ENCODE measurements around the gene CPED1.

CPED1 gene

GRCh38 chr7:121079425-121080169 lies 91.1 kb downstream of the CPED1 start:
- no peaks in the 10 kb centered on the region for H3K27me3 Mint-ChIP-seq
- H3K4me3 Mint-ChIP-seq, result no peak overlapping the region
- H3K27ac Mint-ChIP-seq, result no peak overlapping the region
- H3K9me3 Mint-ChIP-seq, result no peaks in the 10 kb centered on the region
- ATAC-seq (no peak), DNase-seq (no peak)
- H3K4me1 Mint-ChIP-seq, result no peaks in the 10 kb centered on the region
- H3K36me3 Mint-ChIP-seq (ENCODE audit: low read depth), result no peaks in the 10 kb centered on the region

- H3K36me3 Mint-ChIP-seq (ENCODE audit: low read depth), result no peaks in the 10 kb centered on the region
- no peaks in the 10 kb centered on the region for H3K27me3 Mint-ChIP-seq
- H3K4me1 Mint-ChIP-seq, result no peaks in the 10 kb centered on the region
These were observed 91.9 kb downstream of the CPED1 start for GRCh38 chr7:121080257-121080912.

DNA sequence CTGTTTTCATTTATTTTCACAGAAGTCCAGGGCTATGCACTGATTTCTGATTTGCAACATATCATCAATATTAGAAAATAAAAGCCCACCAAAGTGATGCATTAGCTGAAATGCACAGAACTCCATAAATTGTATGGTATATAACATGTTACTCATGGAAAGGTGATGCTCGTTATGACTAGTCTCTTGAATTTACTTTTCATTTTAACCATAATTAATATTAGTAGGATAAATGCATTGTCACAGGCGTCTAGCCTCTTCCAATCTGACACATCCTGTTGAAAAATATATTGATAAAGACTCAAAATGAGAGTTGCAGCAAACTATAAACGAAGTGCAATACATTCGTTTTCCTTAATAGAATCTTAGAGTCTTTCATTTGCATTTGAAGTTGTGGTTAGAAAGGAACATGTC lies 92.4 kb downstream of the CPED1 start:
- H3K36me3 Mint-ChIP-seq (ENCODE audit: low read depth), result no peaks in the 10 kb centered on the region
- no peaks in the 10 kb centered on the region for H3K27me3 Mint-ChIP-seq
- ATAC-seq (no peak), DNase-seq (no peak)
- no peaks in the 10 kb centered on the region for H3K4me1 Mint-ChIP-seq
- no peaks in the 10 kb centered on the region for H3K9me3 Mint-ChIP-seq
- H3K27ac Mint-ChIP-seq, result no peak overlapping the region
- H3K4me3 Mint-ChIP-seq, result no peak overlapping the region

More at GRCh38 chr7:121080257-121080912, 91.9 kb downstream of the CPED1 start:
- H3K4me3 Mint-ChIP-seq, result no peak overlapping the region
- ATAC-seq, result no peak
- H3K9me3 Mint-ChIP-seq, result no peaks in the 10 kb centered on the region
- H3K27ac Mint-ChIP-seq, result no peak overlapping the region
- DNase-seq, result no peak

DNA sequence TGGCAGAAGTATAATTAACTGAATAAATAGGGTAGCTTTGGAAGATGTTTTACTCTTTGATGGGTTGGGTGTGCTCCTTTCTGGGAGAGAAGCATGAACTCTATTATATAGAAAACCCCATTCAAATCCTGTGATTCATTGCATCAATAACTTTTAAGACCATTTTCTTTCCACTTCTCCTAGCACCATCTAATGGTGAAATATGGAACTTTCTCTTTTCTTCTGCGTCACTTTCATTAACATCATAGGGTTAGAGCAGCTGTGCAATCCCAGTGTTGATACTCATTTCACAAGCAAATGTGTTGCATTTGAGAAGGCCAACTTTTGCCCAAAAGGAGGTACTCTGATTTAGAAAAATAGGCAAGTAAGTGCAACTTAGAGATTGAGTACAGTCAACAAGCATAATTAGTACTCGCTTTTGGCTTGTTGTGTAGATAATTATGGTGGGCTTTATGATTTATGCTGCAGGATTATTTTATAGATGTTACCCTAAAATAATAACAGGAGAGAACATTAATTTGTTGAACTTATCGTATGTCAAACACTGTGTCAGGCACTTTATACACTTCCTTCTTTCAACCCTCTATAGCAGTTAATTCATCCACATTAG lies 92.9 kb downstream of the CPED1 start:
- H3K4me3 Mint-ChIP-seq, result no peak overlapping the region
- no peaks in the 10 kb centered on the region for H3K27me3 Mint-ChIP-seq
- no peaks in the 10 kb centered on the region for H3K9me3 Mint-ChIP-seq
- H3K27ac Mint-ChIP-seq, result no peak overlapping the region
- H3K4me1 Mint-ChIP-seq, result no peaks in the 10 kb centered on the region
- no peaks in the 10 kb centered on the region for H3K36me3 Mint-ChIP-seq (ENCODE audit: low read depth)
- DNase-seq, result no peak
- no peak for ATAC-seq

- Mint-ChIP-seq H3K4me1 (no peaks in the 10 kb centered on the region), H3K27ac (no peak overlapping the region), H3K4me3 (no peak overlapping the region), H3K27me3 (no peaks in the 10 kb centered on the region), H3K9me3 (no peaks in the 10 kb centered on the region), H3K36me3 (ENCODE audit: low read depth) (no peaks in the 10 kb centered on the region)
- DNase-seq (no peak), ATAC-seq (no peak)
These were observed 94.0 kb downstream of the CPED1 start for GRCh38 chr7:121082400-121083101.

DNA sequence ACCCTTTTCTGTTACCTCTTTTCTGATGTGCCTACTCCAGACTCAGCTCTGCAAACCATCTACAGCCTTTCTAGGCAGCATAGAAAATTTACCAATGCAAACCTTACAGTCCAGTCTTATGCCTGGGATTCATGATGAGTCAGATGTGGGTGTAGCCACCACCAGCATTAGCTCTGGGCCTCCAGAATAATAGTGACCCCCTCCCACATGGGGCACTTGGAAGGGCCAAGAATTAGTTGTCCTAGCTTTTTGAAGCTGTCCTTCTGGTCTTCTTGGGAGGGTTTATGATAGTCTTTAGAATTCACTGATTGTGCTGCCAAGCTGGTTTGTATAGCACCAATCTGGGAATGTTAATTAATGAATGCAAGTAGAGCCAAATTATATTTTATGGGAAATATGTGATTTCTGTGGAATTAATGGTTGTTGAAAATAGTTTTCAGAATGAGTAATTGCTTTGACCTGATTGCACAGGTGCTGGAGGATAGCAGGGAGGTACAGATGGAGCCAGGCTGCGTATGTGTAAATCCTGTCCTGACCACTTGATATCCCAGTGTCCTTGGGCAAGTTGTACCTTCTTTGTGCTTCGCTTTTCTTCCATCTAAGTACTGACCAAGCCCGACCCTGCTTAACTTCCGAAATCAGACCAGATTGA lies 94.8 kb downstream of the CPED1 start:
- Mint-ChIP-seq H3K4me1 (no peaks in the 10 kb centered on the region), H3K27ac (no peak overlapping the region), H3K36me3 (ENCODE audit: low read depth) (no peaks in the 10 kb centered on the region), H3K4me3 (no peak overlapping the region), H3K9me3 (no peaks in the 10 kb centered on the region), H3K27me3 (no peaks in the 10 kb centered on the region)
- ATAC-seq (no peak), DNase-seq (no peak)

DNA sequence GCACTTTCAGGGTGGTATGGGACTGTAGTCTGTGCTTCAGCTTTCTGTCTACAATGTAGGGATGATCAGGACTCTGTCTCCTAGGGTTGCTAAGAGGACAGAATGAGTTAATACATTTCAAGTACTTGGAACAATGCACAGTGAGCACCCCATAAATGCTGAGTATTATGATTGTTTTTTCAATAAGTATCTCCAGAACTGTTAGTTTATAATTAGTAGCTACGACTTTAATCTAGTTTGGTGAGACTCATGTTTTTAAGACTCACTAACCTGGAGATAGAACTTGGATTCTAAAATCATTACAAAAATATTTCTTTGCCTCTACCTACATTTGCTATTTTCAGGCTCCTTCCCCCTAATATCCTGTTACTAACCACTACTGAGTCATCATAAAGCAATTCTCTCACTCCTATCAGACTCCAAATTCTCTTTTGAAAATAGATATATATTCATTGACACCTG lies 95.3 kb downstream of the CPED1 start:
- ATAC-seq (no peak), DNase-seq (no peak)
- no peaks in the 10 kb centered on the region for H3K36me3 Mint-ChIP-seq (ENCODE audit: low read depth)
- no peaks in the 10 kb centered on the region for H3K4me1 Mint-ChIP-seq
- H3K27me3 Mint-ChIP-seq, result no peaks in the 10 kb centered on the region
- no peak overlapping the region for H3K27ac Mint-ChIP-seq
- no peak overlapping the region for H3K4me3 Mint-ChIP-seq
- H3K9me3 Mint-ChIP-seq, result no peaks in the 10 kb centered on the region

DNA sequence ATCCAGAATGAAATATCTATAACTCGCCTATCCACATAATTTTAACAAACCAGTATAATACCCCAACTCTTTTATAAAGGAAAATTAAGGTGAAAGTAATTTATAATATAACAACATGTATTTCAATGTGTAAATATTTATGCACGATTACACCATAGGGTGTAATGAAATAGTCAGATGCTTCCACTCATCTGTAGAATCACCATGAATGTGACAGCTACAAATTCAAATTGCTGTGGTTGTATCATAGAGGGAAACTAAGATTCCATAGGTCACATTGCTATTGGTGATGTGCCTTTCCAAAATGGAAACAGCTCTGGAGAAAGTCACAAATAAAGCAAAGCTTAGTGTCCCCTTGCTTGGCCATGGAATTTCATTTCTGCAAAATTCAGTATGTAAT lies 95.7 kb downstream of the CPED1 start:
- DNase-seq (no peak), ATAC-seq (no peak)
- Mint-ChIP-seq H3K27ac (no peak overlapping the region), H3K9me3 (no peaks in the 10 kb centered on the region), H3K4me1 (no peaks in the 10 kb centered on the region), H3K36me3 (ENCODE audit: low read depth) (no peaks in the 10 kb centered on the region), H3K4me3 (no peak overlapping the region), H3K27me3 (no peaks in the 10 kb centered on the region)

- DNase-seq (no peak), ATAC-seq (no peak)
- Mint-ChIP-seq H3K27ac (no peak overlapping the region), H3K9me3 (no peaks in the 10 kb centered on the region), H3K36me3 (ENCODE audit: low read depth) (no peaks in the 10 kb centered on the region), H3K4me3 (no peak overlapping the region), H3K27me3 (no peaks in the 10 kb centered on the region), H3K4me1 (no peaks in the 10 kb centered on the region)
These were observed 96.3 kb downstream of the CPED1 start for GRCh38 chr7:121084748-121085336.

GRCh38 chr7:121085922-121086321 lies 97.4 kb downstream of the CPED1 start:
- Mint-ChIP-seq H3K9me3 (no peaks in the 10 kb centered on the region), H3K4me1 (no peaks in the 10 kb centered on the region), H3K27me3 (no peaks in the 10 kb centered on the region), H3K4me3 (no peak overlapping the region), H3K36me3 (ENCODE audit: low read depth) (no peaks in the 10 kb centered on the region), H3K27ac (no peak overlapping the region)
- no peak for ATAC-seq
- no peak for DNase-seq

DNA sequence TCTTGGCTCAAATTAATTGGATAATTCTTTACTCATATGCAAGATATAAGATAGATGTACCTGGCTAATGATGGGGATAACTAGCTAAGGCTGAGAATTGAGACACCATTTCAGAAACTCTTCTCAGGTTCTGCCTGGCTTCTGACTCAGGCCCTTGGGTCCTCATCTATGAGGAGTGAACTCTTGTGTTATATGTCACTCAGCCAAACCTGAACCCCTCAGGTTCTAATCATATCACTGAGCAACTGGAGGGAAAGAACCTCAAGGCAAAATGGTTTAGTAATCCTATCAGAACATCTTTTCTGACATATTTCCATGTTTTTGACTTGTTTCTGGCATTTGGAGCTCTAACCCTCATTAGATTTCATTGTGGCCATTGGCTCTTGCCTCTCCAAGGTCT lies 100.4 kb downstream of the CPED1 start:
- Mint-ChIP-seq H3K4me1 (no peaks in the 10 kb centered on the region), H3K36me3 (ENCODE audit: low read depth) (no peaks in the 10 kb centered on the region), H3K9me3 (no peaks in the 10 kb centered on the region), H3K4me3 (no peak overlapping the region), H3K27ac (no peak overlapping the region), H3K27me3 (no peaks in the 10 kb centered on the region)
- no peak for ATAC-seq
- no peak for DNase-seq

GRCh38 chr7:121094829-121095228 lies 106.3 kb downstream of the CPED1 start:
- Mint-ChIP-seq H3K9me3 (no peaks in the 10 kb centered on the region), H3K27me3 (no peaks in the 10 kb centered on the region), H3K27ac (no peak overlapping the region), H3K36me3 (ENCODE audit: low read depth) (no peaks in the 10 kb centered on the region), H3K4me3 (no peak overlapping the region), H3K4me1 (no peaks in the 10 kb centered on the region)
- ATAC-seq (no peak), DNase-seq (no peak)

GRCh38 chr7:121097577-121097976 lies 109.1 kb downstream of the CPED1 start:
- no peaks in the 10 kb centered on the region for H3K4me1 Mint-ChIP-seq
- no peaks in the 10 kb centered on the region for H3K27me3 Mint-ChIP-seq
- no peak for ATAC-seq
- H3K4me3 Mint-ChIP-seq, result no peak overlapping the region
- H3K36me3 Mint-ChIP-seq (ENCODE audit: low read depth), result no peaks in the 10 kb centered on the region
- no peak overlapping the region for H3K27ac Mint-ChIP-seq
- H3K9me3 Mint-ChIP-seq, result no peaks in the 10 kb centered on the region
- no peak for DNase-seq

DNA sequence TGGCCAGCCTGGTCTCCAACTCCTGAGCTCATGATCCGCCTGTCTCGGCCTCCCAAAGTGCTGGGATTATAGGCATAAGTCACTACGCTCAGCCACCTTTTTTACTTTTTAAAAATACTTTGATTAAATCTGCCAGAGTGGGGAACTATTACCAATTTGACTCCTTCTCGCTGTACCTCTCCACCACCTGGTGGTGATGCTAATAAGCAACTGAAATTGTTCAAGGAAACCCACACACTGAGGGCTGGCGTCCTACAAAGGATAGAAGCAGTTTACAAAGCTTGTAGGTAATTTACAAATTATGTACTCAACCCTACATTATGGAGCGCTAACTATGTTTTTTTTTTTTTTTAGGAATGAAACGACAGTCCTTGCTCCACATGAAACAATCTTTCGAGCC lies 111.1 kb downstream of the CPED1 start:
- no peaks in the 10 kb centered on the region for H3K4me1 Mint-ChIP-seq
- H3K27ac Mint-ChIP-seq, result no peak overlapping the region
- DNase-seq (no peak), ATAC-seq (no peak)
- no peaks in the 10 kb centered on the region for H3K9me3 Mint-ChIP-seq
- peaks cover 3% of the 10 kb centered on the region for H3K27me3 Mint-ChIP-seq
- H3K36me3 Mint-ChIP-seq (ENCODE audit: low read depth), result no peaks in the 10 kb centered on the region
- no peak overlapping the region for H3K4me3 Mint-ChIP-seq
